22Rv1 (cell line): Measurements from ENCODE around the gene WWC2.

Source experiments
- CTCF ChIP-seq: fragments of 450-650 bp; IDR thresholded peaks from 2 replicates; pipeline ENCODE4 v1.5.1; 2017; ENCODE audit warnings: mild to moderate bottlenecking
- ZFX ChIP-seq: fragments of 450-650 bp; IDR thresholded peaks from 2 replicates; pipeline ENCODE4 v1.6.1; 2017; ENCODE audit warnings: antibody characterized with exemption, borderline replicate concordance

- TF ChIP-seq CTCF (no peak), ZFX (no peak)
Observed at GRCh38 chr4:183272384-183272783, 173.3 kb downstream of the WWC2 start.
